Measurements from ENCODE around the gene IFNA2. TPM values are rescaled to one million over a fixed set of nuclear protein-coding genes. Genes with fewer than 3 reads are reported as not detected.

The IFNA2 gene
- total and polyA plus RNA-seq, 2 donors from 2014 or later (not counting 2 experiments from before 2014, with no cell fraction given) = not detected

Other genes with a start within 250 kb of the IFNA2 start
- not detected in 2 replicates for gene IFNW1, start 243.6 kb downstream of the IFNA2 start, total RNA-seq
- gene IFNW1, start 243.6 kb downstream of the IFNA2 start, polyA plus RNA-seq = not detected in 2 replicates
- gene IFNA21, start 218.7 kb downstream of the IFNA2 start, total RNA-seq = not detected in 2 replicates
- not detected in 2 replicates for gene IFNA21, start 218.7 kb downstream of the IFNA2 start, polyA plus RNA-seq
- not detected in 2 replicates for gene IFNA4, start 197.8 kb downstream of the IFNA2 start, total RNA-seq
- not detected in 2 replicates for gene IFNA4, start 197.8 kb downstream of the IFNA2 start, polyA plus RNA-seq
- gene IFNA7, start 183.2 kb downstream of the IFNA2 start, total RNA-seq = not detected in 2 replicates
- gene IFNA7, start 183.2 kb downstream of the IFNA2 start, polyA plus RNA-seq = not detected in 2 replicates
- not detected in 2 replicates for gene IFNA10, start 178.3 kb downstream of the IFNA2 start, total RNA-seq
- not detected in 2 replicates for gene IFNA10, start 178.3 kb downstream of the IFNA2 start, polyA plus RNA-seq
- not detected in 2 replicates for gene IFNA16, start 168.1 kb downstream of the IFNA2 start, total RNA-seq
- gene IFNA16, start 168.1 kb downstream of the IFNA2 start, polyA plus RNA-seq = not detected in 2 replicates
- gene IFNA17, start 157.2 kb downstream of the IFNA2 start, total RNA-seq = not detected in 2 replicates
- not detected in 2 replicates for gene IFNA17, start 157.2 kb downstream of the IFNA2 start, polyA plus RNA-seq
- not detected in 2 replicates for gene IFNA14, start 145.4 kb downstream of the IFNA2 start, total RNA-seq
- gene IFNA14, start 145.4 kb downstream of the IFNA2 start, polyA plus RNA-seq = not detected in 2 replicates
- not detected in 2 replicates for gene IFNA5, start 80.1 kb downstream of the IFNA2 start, total RNA-seq
- gene IFNA5, start 80.1 kb downstream of the IFNA2 start, polyA plus RNA-seq = not detected in 2 replicates
- 14.6 and 17.5 TPM in 2 replicates for gene KLHL9, start 50.0 kb downstream of the IFNA2 start, total RNA-seq
- gene KLHL9, start 50.0 kb downstream of the IFNA2 start, polyA plus RNA-seq = 4.2 and 4.3 TPM in 2 replicates
- gene IFNA6, start 34.5 kb downstream of the IFNA2 start, total RNA-seq = not detected in 2 replicates
- gene IFNA6, start 34.5 kb downstream of the IFNA2 start, polyA plus RNA-seq = not detected in 2 replicates
- gene IFNA13, start 17.3 kb downstream of the IFNA2 start, total RNA-seq = not detected in 2 replicates
- gene IFNA13, start 17.3 kb downstream of the IFNA2 start, polyA plus RNA-seq = not detected in 2 replicates
- gene IFNA8, start 23.7 kb upstream of the IFNA2 start, total RNA-seq = not detected in 2 replicates
- gene IFNA8, start 23.7 kb upstream of the IFNA2 start, polyA plus RNA-seq = not detected in 2 replicates
- gene IFNA1, start 55.0 kb upstream of the IFNA2 start, total RNA-seq = not detected in 2 replicates
- not detected in 2 replicates for gene IFNA1, start 55.0 kb upstream of the IFNA2 start, polyA plus RNA-seq
- gene IFNE, start 96.9 kb upstream of the IFNA2 start, total RNA-seq = 1.4 and 1.9 TPM in 2 replicates
- 0.30 and 0.60 TPM in 2 replicates for gene IFNE, start 96.9 kb upstream of the IFNA2 start, polyA plus RNA-seq

Measured in foreskin keratinocyte (primary cell).